Measurements from ENCODE around the gene DAD1.

DNA sequence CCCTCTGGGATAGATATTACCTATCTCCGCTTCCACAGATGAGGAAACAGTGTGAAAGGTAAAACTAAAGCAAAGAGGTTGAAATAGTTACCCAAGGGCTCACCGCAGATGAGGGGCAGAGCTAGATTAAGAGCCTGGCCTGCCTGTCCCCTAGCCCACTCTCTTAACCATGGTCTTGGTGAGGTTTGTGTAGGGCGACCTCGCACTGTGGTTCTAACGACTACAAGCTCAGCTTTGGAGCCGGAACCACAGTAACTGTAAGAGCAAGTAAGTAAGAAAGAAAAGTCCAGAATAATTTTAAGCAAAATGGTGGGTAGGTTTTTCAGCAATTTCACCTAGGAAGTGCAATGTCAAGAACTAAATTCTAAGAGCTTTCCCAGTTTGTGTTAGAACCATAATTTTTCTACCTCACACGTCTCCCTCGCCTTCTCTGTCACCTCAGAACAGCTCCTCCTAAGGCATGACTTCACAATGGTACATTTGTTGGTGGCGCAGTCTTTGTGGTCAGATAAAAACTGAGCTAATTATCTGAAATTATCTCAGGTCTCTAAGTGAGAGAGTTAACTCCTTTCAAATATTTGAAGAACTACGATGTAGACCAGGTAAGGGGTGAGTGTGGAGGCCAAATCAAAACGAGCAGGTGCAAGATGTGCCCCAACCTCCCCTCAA, 64.8 kb downstream of the DAD1 start:
- TF ChIP-seq, protein P1, sequence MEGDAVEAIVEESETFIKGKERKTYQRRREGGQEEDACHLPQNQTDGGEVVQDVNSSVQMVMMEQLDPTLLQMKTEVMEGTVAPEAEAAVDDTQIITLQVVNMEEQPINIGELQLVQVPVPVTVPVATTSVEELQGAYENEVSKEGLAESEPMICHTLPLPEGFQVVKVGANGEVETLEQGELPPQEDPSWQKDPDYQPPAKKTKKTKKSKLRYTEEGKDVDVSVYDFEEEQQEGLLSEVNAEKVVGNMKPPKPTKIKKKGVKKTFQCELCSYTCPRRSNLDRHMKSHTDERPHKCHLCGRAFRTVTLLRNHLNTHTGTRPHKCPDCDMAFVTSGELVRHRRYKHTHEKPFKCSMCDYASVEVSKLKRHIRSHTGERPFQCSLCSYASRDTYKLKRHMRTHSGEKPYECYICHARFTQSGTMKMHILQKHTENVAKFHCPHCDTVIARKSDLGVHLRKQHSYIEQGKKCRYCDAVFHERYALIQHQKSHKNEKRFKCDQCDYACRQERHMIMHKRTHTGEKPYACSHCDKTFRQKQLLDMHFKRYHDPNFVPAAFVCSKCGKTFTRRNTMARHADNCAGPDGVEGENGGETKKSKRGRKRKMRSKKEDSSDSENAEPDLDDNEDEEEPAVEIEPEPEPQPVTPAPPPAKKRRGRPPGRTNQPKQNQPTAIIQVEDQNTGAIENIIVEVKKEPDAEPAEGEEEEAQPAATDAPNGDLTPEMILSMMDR (IDR thresholded peaks at IDR 0.05): no peak
- TF ChIP-seq POLR2A (IDR thresholded peaks at IDR 0.05): no peak
- no peak for TF ChIP-seq POLR2AphosphoS5 (IDR thresholded peaks at IDR 0.05; ENCODE audit: insufficient read depth in 1 of 2, low read depth in 1 of 2)
